Lower leg skin (tissue), 3 donors: ENCODE results near the gene FKBP7.

Experiments
- CTCF ChIP-seq, 3 donors: fragments of 450-650 bp; IDR thresholded peaks; one replicate each; pipeline ENCODE4 v1.5.1; 2016; ENCODE audit warnings: antibody characterized with exemption in 3 of 3, mild to moderate bottlenecking in 3 of 3, moderate library complexity in 2 of 3
- POLR2A ChIP-seq, 2 donors: fragments of 450-650 bp; IDR thresholded peaks; one replicate each; pipeline ENCODE4 v1.6.1; 2016 to 2017; ENCODE audit warnings: antibody characterized with exemption in 2 of 2, mild to moderate bottlenecking in 1 of 2, moderate library complexity in 1 of 2

GRCh38 chr2:178484245-178485041 is 6.0 kb upstream of the FKBP7 start:
- TF ChIP-seq CTCF (IDR thresholded peaks at IDR 0.05) (no peak), POLR2A (IDR thresholded peaks at IDR 0.05) (no peak)
